HEK293 (cell line): ENCODE data around the gene PCDHA10.

Experiments used
- CTCF ChIA-PET: fragments of 350-600 bp; formaldehyde crosslinking; extraction: SDS; loops from one replicate; lab custom pipeline; 2021; ENCODE audit warnings: antibody characterized with exemption; lab: Yijun Ruan, JAX
- POLR2A ChIA-PET: fragments of 300-600 bp; formaldehyde crosslinking; extraction: SDS; loops from one replicate; lab custom pipeline; 2020; ENCODE audit warnings: antibody characterized with exemption, inconsistent platforms; lab: Yijun Ruan, JAX
- H3K27ac ChIP-seq: fragments of 200-500 bp; sonication (Bioruptor generic); 2 replicates; pipeline ENCODE4 v1.5.1; 2014; ENCODE audit warnings: low read depth, low read length, control low read depth, inconsistent platforms; ENCODE audit errors: extremely low read depth
- H3K36me3 ChIP-seq, 2 experiments: fragments of 200-500 bp in 1 of 2; sonication (Bioruptor generic) in 1 of 2; 1 replicate in 1 of 2; 2 replicates in 1 of 2; pipeline ENCODE4 v1.5.1; 2014 to 2017; ENCODE audit warnings: inconsistent platforms in 2 of 2, low read length in 2 of 2; ENCODE audit not compliant: control insufficient read depth in 2 of 2, insufficient read depth in 1 of 2
- H3K4me1 ChIP-seq: fragments of 200-500 bp; sonication (Bioruptor generic); 2 replicates; pipeline ENCODE4 v1.5.1; 2014; ENCODE audit warnings: mild to moderate bottlenecking, low read length, inconsistent platforms; ENCODE audit not compliant: control insufficient read depth, insufficient read depth
- H3K4me3 ChIP-seq: 2 replicates; pipeline ENCODE4 v1.5.1; 2011; ENCODE audit warnings: low read depth, mild to moderate bottlenecking, control low read depth, low read length, moderate library complexity
- H3K9me3 ChIP-seq: fragments of 200-500 bp; sonication (Bioruptor generic); 2 replicates; pipeline ENCODE4 v1.5.1; 2014; ENCODE audit warnings: low read depth, low read length, inconsistent platforms; ENCODE audit not compliant: control insufficient read depth, insufficient read depth
- BCL6B ChIP-seq: fragments of 450-650 bp; formaldehyde crosslinking; IDR thresholded peaks from 2 replicates; pipeline ENCODE4 v1.5.1; 2017; ENCODE audit warnings: missing biosample characterization, missing genetic modification characterization
- KLF17 ChIP-seq: fragments of 450-650 bp; formaldehyde crosslinking; IDR thresholded peaks from 2 replicates; pipeline ENCODE4 v1.5.1; 2016; ENCODE audit warnings: missing biosample characterization, missing genetic modification characterization
- MZF1 ChIP-seq: fragments of 450-650 bp; formaldehyde crosslinking; IDR thresholded peaks from 2 replicates; pipeline ENCODE4 v1.5.1; 2017; ENCODE audit warnings: missing biosample characterization, missing genetic modification characterization, borderline replicate concordance
- RBAK ChIP-seq: fragments of 450-650 bp; formaldehyde crosslinking; IDR thresholded peaks from 2 replicates; pipeline ENCODE4 v1.5.1; 2016; ENCODE audit warnings: missing biosample characterization, missing genetic modification characterization
- SP3 ChIP-seq: fragments of 450-650 bp; formaldehyde crosslinking; IDR thresholded peaks from 2 replicates; pipeline ENCODE4 v1.5.1; 2016; ENCODE audit warnings: missing biosample characterization, missing genetic modification characterization
- YY2 ChIP-seq: fragments of 450-650 bp; formaldehyde crosslinking; IDR thresholded peaks from 2 replicates; pipeline ENCODE4 v1.5.1; 2016; ENCODE audit warnings: missing biosample characterization, missing genetic modification characterization
- ZBTB1 ChIP-seq: fragments of 450-650 bp; formaldehyde crosslinking; IDR thresholded peaks from 2 replicates; pipeline ENCODE4 v1.5.1; 2016; ENCODE audit warnings: missing biosample characterization, missing genetic modification characterization
- ZBTB17 ChIP-seq: fragments of 450-650 bp; formaldehyde crosslinking; IDR thresholded peaks from 2 replicates; pipeline ENCODE4 v1.5.1; 2016; ENCODE audit warnings: missing biosample characterization, missing genetic modification characterization
- ZFP41 ChIP-seq: fragments of 450-650 bp; formaldehyde crosslinking; IDR thresholded peaks from 2 replicates; pipeline ENCODE4 v1.5.1; 2016; ENCODE audit warnings: missing biosample characterization, missing genetic modification characterization, borderline replicate concordance
- ZNF133 ChIP-seq: fragments of 450-650 bp; formaldehyde crosslinking; IDR thresholded peaks from 2 replicates; pipeline ENCODE4 v1.5.1; 2016; ENCODE audit warnings: missing biosample characterization, missing genetic modification characterization
- ZNF184 ChIP-seq: fragments of 450-650 bp; IDR thresholded peaks from 2 replicates; pipeline ENCODE4 v1.5.1; 2018; ENCODE audit warnings: missing biosample characterization, mild to moderate bottlenecking, missing genetic modification characterization
- ZNF214 ChIP-seq: fragments of 450-650 bp; formaldehyde crosslinking; IDR thresholded peaks from 2 replicates; pipeline ENCODE4 v1.5.1; 2017; ENCODE audit warnings: missing biosample characterization, mild to moderate bottlenecking, missing genetic modification characterization, borderline replicate concordance
- ZNF221 ChIP-seq: fragments of 450-650 bp; formaldehyde crosslinking; IDR thresholded peaks from 2 replicates; pipeline ENCODE4 v1.5.1; 2017; ENCODE audit warnings: missing biosample characterization, missing genetic modification characterization, borderline replicate concordance
- ZNF26 ChIP-seq: fragments of 450-650 bp; formaldehyde crosslinking; IDR thresholded peaks from 2 replicates; pipeline ENCODE4 v1.5.1; 2016; ENCODE audit warnings: missing biosample characterization, missing genetic modification characterization
- ZNF362 ChIP-seq: fragments of 450-650 bp; formaldehyde crosslinking; IDR thresholded peaks from 2 replicates; pipeline ENCODE4 v1.5.1; 2016; ENCODE audit warnings: missing biosample characterization, missing genetic modification characterization
- ZNF416 ChIP-seq: fragments of 450-650 bp; formaldehyde crosslinking; IDR thresholded peaks from 2 replicates; pipeline ENCODE4 v1.5.1; 2016; ENCODE audit warnings: missing biosample characterization, missing genetic modification characterization
- ZNF585B ChIP-seq: fragments of 450-650 bp; formaldehyde crosslinking; IDR thresholded peaks from 2 replicates; pipeline ENCODE4 v1.5.1; 2016; ENCODE audit warnings: missing biosample characterization, missing genetic modification characterization
- ZNF670 ChIP-seq: fragments of 450-650 bp; formaldehyde crosslinking; IDR thresholded peaks from 2 replicates; pipeline ENCODE4 v1.5.1; 2016; ENCODE audit warnings: missing biosample characterization, missing genetic modification characterization, low read depth
- ZNF777 ChIP-seq: fragments of 450-650 bp; formaldehyde crosslinking; IDR thresholded peaks from 2 replicates; pipeline ENCODE4 v1.5.1; 2017; ENCODE audit warnings: missing biosample characterization, missing genetic modification characterization, borderline replicate concordance
- ZSCAN4 ChIP-seq: fragments of 450-650 bp; formaldehyde crosslinking; IDR thresholded peaks from 2 replicates; pipeline ENCODE4 v1.5.1; 2017; ENCODE audit warnings: missing biosample characterization, missing genetic modification characterization

Gene PCDHA10

DNA sequence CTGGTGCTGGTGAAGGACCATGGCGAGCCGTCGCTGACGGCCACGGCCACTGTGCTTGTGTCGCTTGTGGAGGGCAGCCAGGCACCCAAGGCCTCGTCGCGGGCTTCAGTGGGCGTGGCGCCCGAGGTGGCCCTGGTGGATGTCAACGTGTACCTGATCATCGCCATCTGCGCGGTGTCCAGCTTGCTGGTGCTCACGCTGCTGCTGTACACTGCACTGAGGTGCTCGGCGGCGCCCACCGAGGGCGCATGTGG, 2.2 kb downstream of the PCDHA10 start:
- TF ChIP-seq ZBTB1 (tag by site-specific recombination): no peak
- no peak for TF ChIP-seq ZNF26 (tag by site-specific recombination)
- TF ChIP-seq ZSCAN4 (tag by site-specific recombination): no peak
- TF ChIP-seq ZNF585B (tag by site-specific recombination): no peak
- no peak for TF ChIP-seq ZNF184 (tag by site-specific recombination)
- H3K4me1 ChIP-seq: no peaks in the 10 kb centered on the region
- H3K9me3 ChIP-seq: no peaks in the 10 kb centered on the region; the same call in none of the 2 replicates
- no peaks in the 10 kb centered on the region for H3K36me3 ChIP-seq
- H3K27ac ChIP-seq: no peak overlapping the region
- POLR2A ChIA-PET: no interaction called here
- CTCF ChIA-PET: no interaction called here
- no peak overlapping the region for H3K4me3 ChIP-seq

DNA sequence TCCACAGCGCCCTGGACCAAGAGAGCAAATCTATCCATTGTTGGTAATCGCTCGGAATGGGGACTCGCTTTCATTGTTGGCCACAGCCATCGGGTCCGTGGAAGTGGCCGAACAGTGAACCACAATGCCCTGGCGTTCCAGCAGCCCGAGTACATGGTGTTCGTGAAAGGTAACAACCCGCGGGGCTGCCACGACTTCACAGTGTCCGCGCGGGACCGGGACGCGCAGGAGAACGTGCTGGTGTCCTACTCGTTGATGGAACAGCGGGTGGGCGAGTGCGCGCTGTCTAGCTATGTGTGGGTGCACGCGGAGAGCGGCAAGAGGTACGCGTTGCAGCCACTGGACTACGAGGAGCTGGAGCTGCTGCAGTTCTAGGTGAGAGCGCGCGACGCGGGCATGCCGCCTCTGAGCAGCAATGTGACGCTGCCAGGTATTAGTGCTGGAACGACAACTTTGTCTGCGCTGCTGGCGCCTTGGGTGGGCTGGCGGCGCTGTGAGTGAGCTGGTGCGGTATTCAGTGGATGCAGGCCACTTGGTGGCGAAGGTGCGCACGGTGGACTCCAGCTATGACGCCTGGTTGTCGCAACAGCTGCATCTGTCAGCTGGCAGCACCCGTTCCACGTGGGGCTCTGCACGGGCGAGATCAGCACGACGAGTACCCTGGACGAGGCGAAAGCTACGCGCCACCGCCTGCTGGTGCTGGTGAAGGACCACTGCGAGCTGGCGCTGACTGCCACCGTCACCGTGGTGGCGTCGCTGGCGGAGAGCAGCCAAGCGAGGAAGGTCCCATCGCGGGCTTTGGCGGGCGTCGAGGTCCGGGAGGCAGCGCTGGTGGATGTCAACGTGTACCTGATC, 7.0 kb downstream of the PCDHA10 start:
- POLR2A ChIA-PET: no interaction called here
- no peak overlapping the region for H3K27ac ChIP-seq
- CTCF ChIA-PET: interaction anchor here (0.5 to 0.6 kb wide), 2 partner anchors 9 to 172 kb away, joined by 3 read pairs; no protein-coding TSS in a partner anchor
- H3K4me3 ChIP-seq: no peak overlapping the region
- H3K4me1 ChIP-seq: no peaks in the 10 kb centered on the region
- no peak for TF ChIP-seq ZNF416
- no peak for TF ChIP-seq ZFP41 (tag by site-specific recombination)
- TF ChIP-seq ZNF214: no peak
- TF ChIP-seq ZNF670: no peak
- TF ChIP-seq KLF17: no peak
- no peak for TF ChIP-seq YY2 (tag by site-specific recombination)
- TF ChIP-seq RBAK (tag by site-specific recombination): no peak
- no peak for TF ChIP-seq ZNF133 (tag by site-specific recombination)
- H3K36me3 ChIP-seq: no peaks in the 10 kb centered on the region
- no peaks in the 10 kb centered on the region for H3K9me3 ChIP-seq

- Histone ChIP-seq H3K36me3 (no peaks in the 10 kb centered on the region), H3K4me1 (no peaks in the 10 kb centered on the region), H3K9me3 (no peaks in the 10 kb centered on the region), H3K4me3 (peak within 1 kb of the TSS; percentile 17; the same call in 1 of the 2 replicates), H3K27ac (no peak within 1 kb of the TSS)
- CTCF ChIA-PET: interaction anchor here (0.6 to 2.9 kb wide), 39 partner anchors 8 to 549 kb away, joined by 3 to 40 read pairs (median 4); partner anchors contain the start of genes PCDHA10, PCDHA13, PCDHA7 and PCDHB1
- POLR2A ChIA-PET: interaction anchor here (0.6 to 0.9 kb wide), 2 partner anchors 103 to 172 kb away, joined by 3 read pairs; no protein-coding TSS in a partner anchor
- TF ChIP-seq ZFP41 (tag by site-specific recombination) (no peak), ZNF362 (tag by site-specific recombination) (no peak), SP3 (no peak; the same call in 1 of the 2 replicates), ZBTB17 (tag by site-specific recombination) (peak; percentile 24; the same call in 1 of the 2 replicates), ZNF777 (tag by site-specific recombination) (0 out of 2 replicates have a peak, but pooled peaks have one; percentile 26), ZNF221 (no peak), MZF1 (no peak), BCL6B (tag by site-specific recombination) (no peak)
These were observed 13.2 kb downstream of the PCDHA10 start, which contains the start of gene PCDHA11 for GRCh38 chr5:140868721-140869554. TSS of gene PCDHA11 (plus strand) at chr5:140868957. CDS start at chr5:140869104, 147 bp downstream.
